Measurements from ENCODE around the gene CST3.

DNA sequence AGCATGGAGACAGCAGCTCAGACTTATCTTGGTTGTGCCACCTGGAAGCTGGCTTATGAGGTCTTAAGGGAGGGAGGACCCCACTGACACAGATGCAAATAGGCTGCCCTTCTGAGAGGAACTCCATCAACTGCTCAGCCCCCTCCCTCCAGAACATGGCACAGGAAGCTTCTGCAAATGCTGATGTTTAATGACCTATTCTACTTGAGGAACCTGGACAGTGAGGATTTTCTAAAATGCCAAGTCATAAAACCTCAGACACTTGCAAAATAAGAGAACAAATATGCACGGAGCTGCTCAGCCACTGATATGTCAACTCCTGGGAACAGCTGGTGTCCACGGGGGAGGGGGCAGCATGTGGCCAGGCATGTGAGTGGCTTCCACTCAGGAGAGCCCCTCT, 35.5 kb downstream of the CST3 start:
- TF ChIP-seq, protein P1, sequence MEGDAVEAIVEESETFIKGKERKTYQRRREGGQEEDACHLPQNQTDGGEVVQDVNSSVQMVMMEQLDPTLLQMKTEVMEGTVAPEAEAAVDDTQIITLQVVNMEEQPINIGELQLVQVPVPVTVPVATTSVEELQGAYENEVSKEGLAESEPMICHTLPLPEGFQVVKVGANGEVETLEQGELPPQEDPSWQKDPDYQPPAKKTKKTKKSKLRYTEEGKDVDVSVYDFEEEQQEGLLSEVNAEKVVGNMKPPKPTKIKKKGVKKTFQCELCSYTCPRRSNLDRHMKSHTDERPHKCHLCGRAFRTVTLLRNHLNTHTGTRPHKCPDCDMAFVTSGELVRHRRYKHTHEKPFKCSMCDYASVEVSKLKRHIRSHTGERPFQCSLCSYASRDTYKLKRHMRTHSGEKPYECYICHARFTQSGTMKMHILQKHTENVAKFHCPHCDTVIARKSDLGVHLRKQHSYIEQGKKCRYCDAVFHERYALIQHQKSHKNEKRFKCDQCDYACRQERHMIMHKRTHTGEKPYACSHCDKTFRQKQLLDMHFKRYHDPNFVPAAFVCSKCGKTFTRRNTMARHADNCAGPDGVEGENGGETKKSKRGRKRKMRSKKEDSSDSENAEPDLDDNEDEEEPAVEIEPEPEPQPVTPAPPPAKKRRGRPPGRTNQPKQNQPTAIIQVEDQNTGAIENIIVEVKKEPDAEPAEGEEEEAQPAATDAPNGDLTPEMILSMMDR (IDR thresholded peaks at IDR 0.05; ENCODE audit: low read depth, low read length), result no peak
- TF ChIP-seq POLR2A (IDR thresholded peaks at IDR 0.05; ENCODE audit: extremely low read depth, insufficient read length) (no peak), MYC (IDR thresholded peaks at IDR 0.05; ENCODE audit: low read depth, low read length) (peak; percentile 36; the same call in 1 of the 2 replicates)
